GM18861 (cell line): ENCODE data around the gene NACC2.

Experiments
- ATAC-seq: cut with Tn5 transposase; IDR thresholded peaks from one replicate; pipeline ENCODE4 v1.9.1; 2021; ENCODE audit not compliant: unreplicated experiment

NACC2 gene

DNA sequence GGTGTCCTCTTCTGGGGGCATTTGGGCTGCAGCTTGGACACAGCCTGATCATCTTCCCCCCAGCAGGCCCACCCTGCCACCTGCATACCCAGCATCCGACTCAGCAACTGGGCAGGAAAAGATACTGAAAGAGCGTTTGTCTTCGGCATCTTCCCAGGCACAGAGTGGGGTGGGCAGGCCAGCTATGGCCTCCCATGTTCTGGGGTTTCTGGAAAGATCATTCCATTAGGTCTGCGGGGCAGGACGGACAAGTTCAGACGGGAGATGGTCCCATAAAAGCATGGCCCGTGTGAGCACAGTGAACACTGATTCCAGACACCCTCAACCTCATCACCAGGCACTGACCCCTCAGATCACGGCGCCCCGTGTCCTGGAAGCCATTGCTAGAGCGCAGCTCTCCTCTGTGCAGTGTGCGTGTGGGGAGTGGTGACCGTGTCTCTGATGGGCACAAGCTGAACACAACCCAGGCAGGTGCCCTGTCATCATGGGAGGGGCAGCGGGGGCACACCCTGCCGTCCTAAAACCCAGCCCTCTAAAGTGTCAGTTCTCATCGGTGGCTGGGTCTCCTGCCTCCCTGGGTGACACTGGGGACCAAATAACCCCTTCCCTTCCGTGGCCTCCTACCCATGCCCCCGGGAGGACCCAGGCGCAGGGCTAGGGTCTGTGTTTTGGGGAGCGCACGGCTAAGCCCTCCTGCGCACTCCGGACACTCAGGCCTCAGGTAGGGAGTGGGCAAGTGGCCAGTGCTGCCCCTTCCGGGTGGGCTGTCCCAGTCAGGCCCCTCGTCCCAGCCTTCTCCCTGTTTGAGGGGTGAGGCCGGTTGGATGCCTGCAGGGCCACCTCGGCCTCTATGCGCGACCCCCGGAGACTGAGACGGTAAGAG is 36.8 kb upstream of the NACC2 start:
- ATAC-seq = no peak

- no peak for ATAC-seq
Measured at GRCh38 chr9:136129176-136129575, 34.1 kb upstream of the NACC2 start.

DNA sequence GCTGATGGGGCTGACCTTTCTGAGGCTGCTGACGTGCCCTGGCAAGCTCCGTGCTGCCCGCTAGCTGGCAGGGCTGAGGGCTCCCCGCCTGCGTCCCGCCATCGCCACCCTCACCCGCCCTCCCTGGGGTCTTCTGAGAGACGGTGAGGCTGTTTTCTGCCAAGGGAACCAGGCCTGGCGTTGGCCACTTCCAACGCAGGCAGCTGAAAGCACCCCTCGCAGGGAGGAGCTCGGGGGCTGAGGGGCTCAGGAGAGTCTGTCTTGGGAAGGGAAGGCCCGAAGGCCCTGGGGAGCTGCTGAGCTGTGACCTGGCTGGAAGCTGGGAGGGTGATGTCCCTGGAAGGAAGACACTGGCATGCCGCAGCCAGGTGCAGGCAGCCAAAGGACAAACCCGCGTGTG is 33.3 kb upstream of the NACC2 start:
- no peak for ATAC-seq

DNA sequence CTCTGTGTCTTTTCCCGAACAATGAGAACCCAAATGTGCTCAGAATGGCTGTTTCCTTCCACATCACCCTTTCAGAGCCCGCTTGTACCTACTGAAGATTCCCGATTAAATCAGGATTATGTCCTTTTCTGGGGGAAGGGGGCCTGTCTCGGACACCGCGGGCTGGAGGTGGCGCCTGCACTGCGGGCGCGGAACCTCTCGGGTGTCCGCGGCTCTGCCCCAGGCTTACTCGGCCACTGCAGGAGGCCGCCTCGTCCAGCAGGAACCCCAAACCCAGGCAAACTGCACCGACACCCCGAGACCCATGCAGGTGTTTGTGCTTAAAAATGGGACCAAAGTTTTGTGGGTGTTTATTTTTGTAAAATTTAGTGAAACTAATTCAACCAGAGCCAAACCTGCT is 32.2 kb upstream of the NACC2 start:
- ATAC-seq = no peak

- no peak for ATAC-seq
Measured at GRCh38 chr9:136124976-136125692, 30.0 kb upstream of the NACC2 start.

DNA sequence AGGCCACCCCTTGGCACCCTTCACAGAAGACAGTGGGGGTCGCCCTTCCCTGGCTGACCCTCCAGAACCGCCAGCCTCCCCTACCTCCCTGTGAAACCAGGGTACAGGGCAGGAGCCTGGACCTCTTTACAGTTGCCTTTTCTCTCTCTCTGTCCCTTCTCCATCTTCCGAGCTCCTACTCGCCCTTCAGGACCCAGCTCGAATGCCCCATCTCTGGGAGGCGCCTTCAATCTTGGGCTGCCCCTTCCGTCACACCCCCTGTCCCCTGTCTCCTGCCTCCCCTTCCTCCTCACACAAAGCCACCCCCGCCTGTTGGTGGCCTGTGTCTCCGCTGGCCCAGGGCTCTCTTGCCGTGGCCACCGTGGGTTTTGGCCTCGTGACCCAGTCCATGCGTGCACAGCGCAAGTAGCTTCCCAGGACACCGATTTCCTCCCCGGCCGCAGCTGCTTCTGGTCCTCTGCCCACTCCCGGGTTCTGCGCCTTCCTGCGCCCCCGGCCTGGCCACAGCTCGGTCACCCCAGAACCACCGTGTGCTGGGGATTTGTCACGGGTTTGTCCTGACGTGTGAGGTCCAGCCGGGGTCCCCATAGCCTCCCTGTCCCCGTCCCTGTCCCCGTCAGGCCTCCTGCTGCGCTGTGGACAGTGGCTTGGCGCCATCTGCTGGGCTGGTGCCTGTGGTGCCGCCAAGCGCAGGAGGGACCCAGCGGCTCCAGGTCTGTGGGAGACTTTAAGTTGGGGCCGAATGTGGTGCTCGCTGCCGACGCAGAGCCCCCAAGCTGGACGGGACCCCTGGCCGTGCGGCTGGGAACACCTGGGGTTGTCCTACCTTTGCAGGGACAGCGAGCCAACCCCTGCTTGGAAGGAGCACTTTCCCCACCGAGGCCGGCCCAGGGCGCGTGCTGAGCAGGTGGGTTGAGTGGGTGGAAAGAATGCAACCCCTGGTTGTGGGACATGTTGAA is 27.6 kb upstream of the NACC2 start:
- ATAC-seq = no peak

DNA sequence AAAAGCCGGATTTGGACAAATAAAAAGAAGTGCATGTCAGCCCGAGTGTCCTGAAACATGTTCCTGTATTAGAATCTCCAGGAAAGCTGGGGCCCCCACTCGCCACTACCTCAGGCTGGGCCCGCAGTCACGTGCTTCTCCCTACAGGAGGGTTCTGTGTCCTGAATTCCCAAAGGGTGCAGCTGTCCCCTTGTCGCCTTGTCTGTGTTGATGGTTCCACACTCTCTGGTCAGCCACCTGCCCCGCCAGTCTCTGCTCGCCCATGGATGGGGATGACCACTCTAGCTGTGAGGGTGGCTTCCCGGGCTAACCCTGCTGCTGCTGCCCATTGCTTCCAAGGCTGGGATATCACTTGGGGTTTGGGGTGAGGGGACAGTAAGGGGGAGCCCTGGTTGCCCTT is 26.7 kb upstream of the NACC2 start:
- ATAC-seq = no peak

- no peak for ATAC-seq
Measured at GRCh38 chr9:136120438-136120844, 25.4 kb upstream of the NACC2 start.

- no peak for ATAC-seq
Measured at GRCh38 chr9:136119883-136120393, 24.8 kb upstream of the NACC2 start.

- no peak for ATAC-seq
Measured at GRCh38 chr9:136119061-136119882, 24.2 kb upstream of the NACC2 start.

GRCh38 chr9:136118320-136119060 is 23.4 kb upstream of the NACC2 start, which contains the start of gene TMEM250:
TSS of gene TMEM250 (minus strand) at chr9:136118875. CDS start at chr9:136116900, 1,975 bp downstream.
- ATAC-seq = peak; percentile 63

GRCh38 chr9:136117916-136118319 is 22.8 kb upstream of the NACC2 start:
- ATAC-seq = peak; percentile 13

- ATAC-seq = no peak
Measured at GRCh38 chr9:136117291-136117915, 22.3 kb upstream of the NACC2 start.

GRCh38 chr9:136116360-136117098 is 21.4 kb upstream of the NACC2 start:
- ATAC-seq = no peak

DNA sequence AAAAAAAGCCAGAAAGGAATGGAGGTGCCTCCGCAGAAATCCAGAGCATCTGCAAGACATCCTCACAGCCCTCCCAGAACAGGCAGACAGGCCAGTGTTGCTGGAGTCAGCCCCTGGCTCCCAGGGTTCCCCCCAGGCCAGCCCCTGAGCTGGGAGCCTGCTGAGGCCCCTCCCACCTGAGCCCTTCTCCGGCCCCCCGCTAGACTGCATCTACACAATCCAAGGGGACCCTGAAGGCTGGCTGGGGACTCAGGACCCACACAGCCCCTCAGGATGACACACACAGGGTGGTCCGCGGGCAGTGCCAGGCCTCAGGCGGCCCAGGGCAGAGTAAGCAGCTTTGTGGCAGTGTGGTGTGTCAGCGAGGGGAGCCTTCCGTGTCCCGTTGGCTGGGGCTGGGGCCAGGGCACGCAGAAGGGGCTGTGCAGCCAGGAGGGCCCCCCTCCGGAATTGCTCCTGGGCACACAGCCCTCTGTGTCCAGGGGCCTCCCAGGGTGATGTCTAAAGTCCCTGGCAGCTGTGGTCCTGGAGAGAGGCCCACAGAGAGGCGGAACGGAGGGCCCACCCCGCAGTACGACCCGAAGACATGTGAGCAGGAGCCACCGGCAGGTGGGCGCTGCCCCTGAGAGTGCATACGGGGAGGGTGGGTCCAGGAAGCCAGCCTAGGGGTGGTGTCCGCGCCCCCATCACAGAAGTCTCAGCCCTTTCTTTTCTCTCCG is 20.7 kb upstream of the NACC2 start:
- ATAC-seq = no peak

- ATAC-seq = no peak
Measured at GRCh38 chr9:136115206-136115605, 20.1 kb upstream of the NACC2 start.

DNA sequence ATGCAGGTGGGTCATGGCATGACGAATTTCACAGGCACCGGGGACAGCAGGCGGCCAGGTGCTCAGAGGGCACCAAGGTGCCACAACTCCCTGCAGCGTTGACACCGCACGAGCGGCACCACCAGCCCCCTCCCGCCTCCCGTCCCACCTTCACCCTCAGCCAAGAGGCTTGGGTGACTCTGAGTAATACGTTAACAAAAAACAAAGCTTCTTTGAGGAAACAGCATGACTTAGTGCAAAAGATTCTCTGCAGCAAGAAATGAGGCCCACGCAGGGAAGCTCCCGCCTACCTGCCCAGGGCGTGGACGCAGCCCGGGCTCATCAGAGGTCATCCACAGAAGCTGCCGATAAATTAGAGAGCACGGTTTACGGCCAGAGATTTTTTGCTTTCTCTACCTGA is 19.5 kb upstream of the NACC2 start:
- ATAC-seq = no peak
